Stimulated activated CD8-positive, alpha-beta memory T cell treated with anti-CD3 and anti-CD28 coated beads, Interleukin-12 subunit alpha, Interleukin-12 subunit beta, amount 100 ng/mL, for 24 hours (primary cell): ENCODE results near the gene GLP1R.

Experiments
- DNase-seq: peaks from one replicate; pipeline ENCODE4 v3.0.0-alpha.2; 2020; ENCODE audit errors: extremely low read depth

Gene GLP1R

GRCh38 chr6:39048481-39049399, at the start of gene GLP1R:
TSS of gene GLP1R (plus strand) at chr6:39048781. CDS start at chr6:39048841, 60 bp downstream.
- DNase-seq, result no peak

- no peak for DNase-seq
Measured at GRCh38 chr6:39003072-39003471, 45.5 kb upstream of the GLP1R start.

- no peak for DNase-seq
Measured at GRCh38 chr6:39003492-39003891, 45.1 kb upstream of the GLP1R start.

- DNase-seq, result no peak
Measured at GRCh38 chr6:39004801-39005200, 43.8 kb upstream of the GLP1R start.

- DNase-seq, result no peak
Measured at GRCh38 chr6:39005774-39006173, 42.8 kb upstream of the GLP1R start.

- no peak for DNase-seq
Measured at GRCh38 chr6:39007575-39007974, 41.0 kb upstream of the GLP1R start.

- DNase-seq, result no peak
Measured at GRCh38 chr6:39008737-39009136, 39.8 kb upstream of the GLP1R start.

GRCh38 chr6:39009476-39009875, 39.1 kb upstream of the GLP1R start:
- no peak for DNase-seq

GRCh38 chr6:39016839-39017546, 31.6 kb upstream of the GLP1R start:
- DNase-seq, result no peak

- DNase-seq, result no peak
Measured at GRCh38 chr6:39017547-39017880, 31.1 kb upstream of the GLP1R start.

- DNase-seq, result no peak
Measured at GRCh38 chr6:39018103-39018502, 30.5 kb upstream of the GLP1R start.

- no peak for DNase-seq
Measured at GRCh38 chr6:39020136-39020535, 28.4 kb upstream of the GLP1R start.

- DNase-seq, result no peak
Measured at GRCh38 chr6:39021041-39021440, 27.5 kb upstream of the GLP1R start.

GRCh38 chr6:39021779-39022178, 26.8 kb upstream of the GLP1R start:
- DNase-seq, result no peak

GRCh38 chr6:39026175-39026574, 22.4 kb upstream of the GLP1R start:
- no peak for DNase-seq

- no peak for DNase-seq
Measured at GRCh38 chr6:39029156-39030011, 19.2 kb upstream of the GLP1R start.

GRCh38 chr6:39035681-39036080, 12.9 kb upstream of the GLP1R start:
- DNase-seq, result no peak

- no peak for DNase-seq
Measured at GRCh38 chr6:39037082-39037508, 11.5 kb upstream of the GLP1R start.

- no peak for DNase-seq
Measured at GRCh38 chr6:39037707-39038106, 10.9 kb upstream of the GLP1R start.

GRCh38 chr6:39040080-39040673, 8.4 kb upstream of the GLP1R start:
- no peak for DNase-seq

- no peak for DNase-seq
Measured at GRCh38 chr6:39041072-39041471, 7.5 kb upstream of the GLP1R start.

- no peak for DNase-seq
Measured at GRCh38 chr6:39043776-39044175, 4.8 kb upstream of the GLP1R start.
